Measurements from ENCODE around the gene CYP27C1. TPM values are rescaled to one million over a fixed set of nuclear protein-coding genes. Genes with fewer than 3 reads are reported as not detected.

Gene CYP27C1
- total and polyA plus RNA-seq, 7 donors = 0.27 to 0.83 (median 0.58) TPM; not detected in 1

GRCh38 chr2:127208313-127208712 lies 11.8 kb downstream of the CYP27C1 start:
- WGBS, 2 donors = 76 to 83% methylated on average over 4 of the region's 4 CpGs
- Histone ChIP-seq H3K36me3 (no peaks in the 10 kb centered on the region), H3K27me3 (no peaks in the 10 kb centered on the region), H3K27ac (no peak overlapping the region), H3K9me3 (no peaks in the 10 kb centered on the region), H3K4me3 (no peak overlapping the region), H3K4me1 (no peaks in the 10 kb centered on the region)
- intact Hi-C loops (cut with DNase I) = no loop called here
- DNase-seq = no peak
- TF ChIP-seq POLR2AphosphoS5 (IDR thresholded peaks at IDR 0.05) (no peak), EP300 (IDR thresholded peaks at IDR 0.05) (no peak), POLR2A (IDR thresholded peaks at IDR 0.05) (no peak)
- TF ChIP-seq, protein P1, sequence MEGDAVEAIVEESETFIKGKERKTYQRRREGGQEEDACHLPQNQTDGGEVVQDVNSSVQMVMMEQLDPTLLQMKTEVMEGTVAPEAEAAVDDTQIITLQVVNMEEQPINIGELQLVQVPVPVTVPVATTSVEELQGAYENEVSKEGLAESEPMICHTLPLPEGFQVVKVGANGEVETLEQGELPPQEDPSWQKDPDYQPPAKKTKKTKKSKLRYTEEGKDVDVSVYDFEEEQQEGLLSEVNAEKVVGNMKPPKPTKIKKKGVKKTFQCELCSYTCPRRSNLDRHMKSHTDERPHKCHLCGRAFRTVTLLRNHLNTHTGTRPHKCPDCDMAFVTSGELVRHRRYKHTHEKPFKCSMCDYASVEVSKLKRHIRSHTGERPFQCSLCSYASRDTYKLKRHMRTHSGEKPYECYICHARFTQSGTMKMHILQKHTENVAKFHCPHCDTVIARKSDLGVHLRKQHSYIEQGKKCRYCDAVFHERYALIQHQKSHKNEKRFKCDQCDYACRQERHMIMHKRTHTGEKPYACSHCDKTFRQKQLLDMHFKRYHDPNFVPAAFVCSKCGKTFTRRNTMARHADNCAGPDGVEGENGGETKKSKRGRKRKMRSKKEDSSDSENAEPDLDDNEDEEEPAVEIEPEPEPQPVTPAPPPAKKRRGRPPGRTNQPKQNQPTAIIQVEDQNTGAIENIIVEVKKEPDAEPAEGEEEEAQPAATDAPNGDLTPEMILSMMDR (IDR thresholded peaks at IDR 0.05) = no peak

DNA sequence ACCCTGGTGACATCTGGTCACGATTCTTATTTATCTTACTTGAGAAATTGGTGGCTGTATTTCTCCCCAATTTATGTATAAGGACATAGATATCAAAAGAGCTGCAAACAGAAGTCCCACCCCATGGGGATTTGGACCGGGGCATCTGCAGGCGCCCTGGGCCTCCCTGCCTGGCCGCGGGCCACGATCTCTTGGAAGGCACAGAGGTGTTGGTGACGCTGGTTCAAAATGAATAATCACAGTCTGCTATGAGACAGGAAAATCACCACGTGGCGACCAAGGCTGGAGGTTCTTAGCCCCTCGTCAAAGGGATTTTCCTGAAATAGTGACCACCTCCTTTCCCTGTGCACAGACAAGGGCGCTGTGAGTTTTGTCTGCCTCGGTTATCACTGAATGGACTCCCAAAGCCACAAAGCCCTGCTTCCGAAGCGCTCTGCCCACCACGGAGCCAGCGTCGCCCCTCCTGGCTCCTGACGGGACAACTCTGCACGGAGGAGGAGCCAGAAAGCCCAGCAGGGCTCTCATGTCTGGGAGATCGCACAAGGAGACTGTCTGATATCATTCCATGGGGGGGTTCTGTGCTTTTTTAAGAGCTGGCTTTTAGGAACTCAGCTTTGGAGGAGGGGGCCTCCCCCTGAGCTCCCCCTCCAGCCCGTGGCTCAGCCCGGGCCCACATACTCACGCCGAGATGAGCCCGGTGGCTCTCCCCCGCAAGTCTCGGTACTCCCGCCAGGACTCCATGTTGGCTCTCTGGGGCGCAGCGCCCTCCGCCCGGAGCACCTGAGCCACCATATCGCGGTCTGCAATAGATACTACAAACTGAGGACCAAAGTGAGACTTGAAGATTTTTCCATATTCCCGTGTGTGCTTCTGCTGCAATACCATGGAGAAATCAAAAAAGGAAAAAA lies 14.6 kb downstream of the CYP27C1 start:
- H3K4me1 ChIP-seq = no peaks in the 10 kb centered on the region
- 88 to 89% methylated on average over 35 of the region's 35 CpGs for WGBS, 2 donors
- intact Hi-C loops (cut with DNase I) = no loop called here
- no peaks in the 10 kb centered on the region for H3K36me3 ChIP-seq
- DNase-seq = no peak
- no peaks in the 10 kb centered on the region for H3K27me3 ChIP-seq
- no peak for TF ChIP-seq POLR2AphosphoS5 (IDR thresholded peaks at IDR 0.05)
- TF ChIP-seq EP300 (IDR thresholded peaks at IDR 0.05) = no peak
- TF ChIP-seq, protein P1 (IDR thresholded peaks at IDR 0.05) = no peak
- no peak for TF ChIP-seq POLR2A (IDR thresholded peaks at IDR 0.05)
- no peak overlapping the region for H3K27ac ChIP-seq
- no peak overlapping the region for H3K4me3 ChIP-seq
- H3K9me3 ChIP-seq = no peaks in the 10 kb centered on the region

DNA sequence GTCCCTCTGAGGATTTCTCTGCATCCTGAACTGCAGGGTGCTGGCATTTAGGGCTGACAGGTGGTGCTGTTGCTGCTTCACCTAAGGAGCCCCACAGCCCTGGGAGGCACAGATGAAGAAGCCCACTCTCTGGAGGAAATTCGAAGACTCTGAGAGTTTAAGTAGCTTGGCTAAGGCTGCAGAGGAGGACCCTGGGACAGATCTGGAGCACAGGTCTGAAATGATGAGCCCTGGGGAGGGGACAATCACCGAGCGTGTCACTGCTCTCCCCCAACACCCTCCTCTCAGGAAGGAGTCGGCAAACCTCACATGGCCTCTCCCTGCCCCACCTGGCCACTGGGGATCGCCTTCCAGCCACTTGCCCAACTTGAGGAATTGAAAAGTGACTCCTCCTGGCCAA lies 18.6 kb downstream of the CYP27C1 start:
- H3K27ac ChIP-seq = no peak overlapping the region
- whole genome bisulfite sequencing, 2 donors = 72 to 86% methylated on average over 5 of the region's 5 CpGs
- no peaks in the 10 kb centered on the region for H3K4me1 ChIP-seq
- intact Hi-C loops (cut with DNase I) = no loop called here
- DNase-seq = no peak
- H3K36me3 ChIP-seq = no peaks in the 10 kb centered on the region
- H3K27me3 ChIP-seq = no peaks in the 10 kb centered on the region
- no peaks in the 10 kb centered on the region for H3K9me3 ChIP-seq
- TF ChIP-seq, protein P1 (IDR thresholded peaks at IDR 0.05) = no peak
- TF ChIP-seq POLR2AphosphoS5 (IDR thresholded peaks at IDR 0.05) = no peak
- TF ChIP-seq POLR2A (IDR thresholded peaks at IDR 0.05) = no peak
- TF ChIP-seq EP300 (IDR thresholded peaks at IDR 0.05) = no peak
- no peak overlapping the region for H3K4me3 ChIP-seq

GRCh38 chr2:127200962-127201361 lies 19.1 kb downstream of the CYP27C1 start:
- TF ChIP-seq, protein P1 (IDR thresholded peaks at IDR 0.05) = no peak
- TF ChIP-seq POLR2A (IDR thresholded peaks at IDR 0.05) (no peak), EP300 (IDR thresholded peaks at IDR 0.05) (no peak), POLR2AphosphoS5 (IDR thresholded peaks at IDR 0.05) (no peak)
- no peak overlapping the region for H3K4me3 ChIP-seq
- H3K9me3 ChIP-seq = no peaks in the 10 kb centered on the region
- no peaks in the 10 kb centered on the region for H3K27me3 ChIP-seq
- intact Hi-C loops (cut with DNase I) = no loop called here
- WGBS, 2 donors = 82 to 90% methylated on average over 7 of the region's 7 CpGs
- H3K36me3 ChIP-seq = no peaks in the 10 kb centered on the region
- DNase-seq = no peak
- H3K27ac ChIP-seq = no peak overlapping the region
- H3K4me1 ChIP-seq = no peaks in the 10 kb centered on the region
